ENCODE results near the gene TARS3.

DNA sequence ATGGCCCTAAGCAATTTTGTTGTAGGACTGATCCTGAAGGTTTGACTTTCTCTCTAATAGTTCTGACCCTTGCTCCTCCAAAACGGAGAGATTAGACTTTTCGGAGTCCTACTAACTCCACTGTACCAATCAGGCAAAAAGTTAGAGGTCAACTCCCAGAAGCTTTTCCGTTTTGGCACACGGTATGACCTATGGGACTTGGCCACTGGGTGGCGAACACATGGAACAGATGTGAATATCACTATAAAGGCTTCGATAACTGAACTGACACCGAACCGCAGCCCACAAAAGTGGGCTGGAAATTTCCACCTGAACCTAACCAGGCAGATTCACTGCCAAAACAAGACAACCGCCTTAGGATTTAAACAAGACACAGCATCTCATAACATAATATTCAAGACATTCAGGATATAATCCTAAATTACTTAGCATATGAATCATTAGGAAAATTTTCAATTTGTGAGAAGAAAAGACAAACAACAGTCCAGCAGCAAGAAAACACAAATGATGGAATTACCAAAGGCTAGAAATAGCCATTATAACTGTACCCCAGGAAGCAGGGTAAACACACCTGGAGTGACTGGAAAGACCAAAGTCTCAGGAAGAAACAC is 59.9 kb downstream of the TARS3 start:
- TF ChIP-seq GATA2 (IDR thresholded peaks at IDR 0.05; ENCODE audit: low read depth, low read length) (no peak), GATA3 (IDR thresholded peaks at IDR 0.05; ENCODE audit: low read depth, low read length) (no peak)

Data from SH-SY5Y (cell line).